Measurements from ENCODE around the gene ATP5MK.
"Not testable (repeated sequence)": the region's sequence is repeated elsewhere in the genome, so short reads cannot be mapped to it uniquely, and the experiment has no call there.

The ATP5MK gene

DNA sequence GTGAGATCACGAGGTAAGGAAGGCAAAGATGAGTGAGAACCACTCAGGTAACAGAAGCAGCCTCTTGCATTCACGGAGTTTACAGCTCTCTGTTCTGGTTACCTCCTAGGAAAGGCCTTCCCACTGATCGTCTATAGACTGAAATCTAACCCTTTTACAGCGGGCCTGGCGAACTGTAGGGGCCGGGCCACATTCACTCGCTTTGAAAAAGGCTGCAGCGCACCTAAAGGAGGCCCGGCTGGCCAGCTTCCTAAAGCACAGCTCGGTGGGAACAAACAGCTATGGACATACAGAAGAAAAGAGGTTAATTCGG is 565 bp downstream of the ATP5MK start:
- DNase-seq: no peak

GRCh38 chr10:103394180-103394579 is 2.1 kb downstream of the ATP5MK start:
- DNase-seq: no peak

DNA sequence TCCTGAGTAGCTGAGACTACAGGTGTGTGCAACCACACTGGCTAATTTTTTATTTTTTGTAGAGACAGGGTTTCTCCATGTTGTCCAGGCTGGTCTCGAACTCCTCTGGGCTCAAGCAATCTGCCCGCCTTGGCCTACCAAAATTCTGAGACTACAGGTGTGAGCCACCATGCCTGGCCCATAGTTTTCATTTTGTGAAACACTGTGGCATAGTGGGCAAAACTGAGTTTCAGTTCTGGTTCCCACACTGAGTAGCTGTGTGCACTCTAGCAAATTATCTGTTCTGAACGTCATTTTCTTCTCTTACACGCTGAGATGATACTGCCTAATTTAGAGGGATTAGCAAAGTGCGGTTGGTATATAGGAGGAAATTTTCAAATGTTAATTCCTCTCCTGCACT is 13.5 kb downstream of the ATP5MK start:
- no peak for DNase-seq

GRCh38 chr10:103374263-103374662 is 22.0 kb downstream of the ATP5MK start:
- no peak for DNase-seq

DNA sequence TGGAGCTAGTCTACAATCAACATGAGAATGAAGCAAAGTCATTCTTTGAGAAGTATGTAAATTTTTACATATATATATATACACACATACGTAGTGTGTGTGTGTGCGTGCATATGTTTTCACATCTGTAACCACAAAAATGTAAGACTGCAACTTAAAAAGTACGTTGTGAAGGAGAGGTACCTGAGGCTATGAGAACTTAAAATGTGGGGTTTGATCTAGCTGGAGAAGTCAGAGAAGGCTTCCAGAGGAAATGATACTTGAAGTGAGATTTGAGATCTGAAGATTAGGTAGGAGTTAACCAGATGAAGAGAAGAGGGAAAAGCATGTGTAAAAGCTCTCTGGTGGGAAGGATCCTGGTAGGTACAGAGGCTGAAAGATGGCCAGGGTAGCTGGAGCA is 22.7 kb downstream of the ATP5MK start:
- no peak for DNase-seq

DNA sequence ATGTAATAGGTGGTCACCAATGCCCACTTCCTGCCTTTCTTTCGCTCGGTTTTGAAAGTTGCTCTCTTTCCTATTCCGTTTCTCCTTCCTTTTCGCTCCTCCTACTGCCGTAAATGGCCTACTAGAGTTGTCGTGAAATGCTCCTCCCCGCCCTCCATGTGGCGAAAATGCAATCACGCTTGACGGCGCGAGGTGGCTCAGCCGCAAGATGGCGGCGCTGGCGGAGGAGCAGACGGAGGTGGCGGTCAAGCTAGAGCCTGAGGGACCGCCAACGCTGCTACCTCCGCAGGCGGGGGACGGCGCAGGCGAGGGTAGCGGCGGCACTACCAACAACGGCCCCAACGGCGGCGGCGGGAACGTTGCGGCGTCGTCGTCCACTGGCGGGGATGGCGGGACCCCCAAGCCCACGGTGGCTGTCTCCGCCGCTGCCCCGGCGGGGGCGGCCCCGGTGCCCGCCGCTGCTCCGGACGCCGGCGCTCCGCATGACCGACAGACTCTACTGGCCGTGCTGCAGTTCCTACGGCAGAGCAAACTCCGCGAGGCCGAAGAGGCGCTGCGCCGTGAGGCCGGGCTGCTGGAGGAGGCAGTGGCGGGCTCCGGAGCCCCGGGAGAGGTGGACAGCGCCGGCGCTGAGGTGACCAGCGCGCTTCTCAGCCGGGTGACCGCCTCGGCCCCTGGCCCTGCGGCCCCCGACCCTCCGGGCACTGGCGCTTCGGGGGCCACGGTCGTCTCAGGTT is 28.3 kb downstream of the ATP5MK start, which contains the start of gene TAF5:
TSS of gene TAF5 (plus strand) at position 195 of the 737 bp plus-strand sequence. CDS start at position 209, 14 bp downstream.
- peak; percentile 68 for DNase-seq

DNA sequence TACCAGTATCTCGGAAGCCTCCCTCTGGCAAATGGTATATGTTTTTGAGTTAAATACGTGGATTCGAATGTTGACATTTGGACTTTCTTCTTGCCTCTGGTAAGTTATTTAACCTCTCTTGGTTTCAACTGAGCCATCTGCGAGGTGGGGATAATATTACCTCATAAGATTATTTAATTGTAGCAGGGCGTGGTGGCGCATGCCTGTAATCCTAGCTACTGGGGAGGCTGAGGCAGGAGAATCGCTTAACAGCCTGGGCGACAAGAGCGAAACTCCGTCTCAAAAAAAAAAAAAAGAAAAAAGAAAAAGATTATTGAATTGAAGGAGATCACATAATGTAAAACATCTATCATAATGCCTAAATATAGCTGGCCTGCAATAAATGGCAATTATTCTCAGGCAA is 28.9 kb downstream of the ATP5MK start:
- no peak for DNase-seq

DNA sequence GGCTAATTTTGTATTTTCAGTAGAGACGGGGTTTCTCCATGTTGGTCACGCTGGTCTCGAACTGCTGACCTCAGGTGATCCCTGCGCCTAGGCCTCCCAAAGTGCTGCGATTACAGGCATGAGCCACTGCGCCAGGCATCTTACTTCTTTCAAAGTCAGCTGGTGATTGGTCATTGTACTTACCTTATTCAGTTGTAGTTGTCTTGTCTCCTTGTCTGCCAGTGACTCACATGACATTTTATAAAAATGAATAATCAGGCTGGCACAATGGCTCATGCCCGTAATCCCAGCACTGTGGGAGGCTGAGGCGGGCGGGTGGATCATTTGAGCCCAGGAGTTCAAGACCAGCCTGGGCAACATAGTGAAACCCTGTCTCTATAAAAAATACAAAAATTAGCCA is 35.5 kb downstream of the ATP5MK start:
- DNase-seq: not testable (repeated sequence)

- DNase-seq: not testable (repeated sequence)
Measured at GRCh38 chr10:103359493-103359892, 36.8 kb downstream of the ATP5MK start.

DNA sequence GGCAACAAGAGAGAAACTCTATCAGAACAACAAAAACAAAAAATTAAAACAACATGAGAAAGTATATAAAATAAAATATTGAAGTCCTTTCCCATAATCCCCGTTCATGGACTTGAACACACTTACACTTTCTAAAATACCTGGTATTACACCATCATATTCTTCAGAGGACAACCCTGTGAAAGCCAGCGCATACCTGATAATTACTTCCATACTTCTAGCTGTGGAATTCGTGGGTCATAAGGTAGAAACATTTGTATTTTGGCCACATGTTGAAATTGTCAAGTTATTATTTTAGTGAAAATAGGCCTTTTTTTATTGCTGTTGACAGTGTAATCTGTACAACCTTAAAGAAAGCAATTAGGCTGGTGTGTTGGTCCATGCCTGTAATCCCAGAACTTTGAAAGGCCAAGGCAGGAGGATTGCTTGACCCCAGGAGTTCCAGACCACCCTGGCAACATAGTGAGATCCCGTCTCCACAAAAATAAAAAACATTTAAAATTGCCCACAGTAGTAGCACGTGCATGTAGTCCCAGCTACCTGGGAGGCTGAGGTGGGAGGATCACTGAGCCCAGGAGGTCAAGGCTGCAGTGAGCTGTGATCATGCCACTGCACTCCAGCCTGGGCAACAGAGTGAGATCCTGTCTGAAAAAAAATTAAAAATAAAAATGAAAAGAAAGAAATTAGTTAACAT is 40.2 kb downstream of the ATP5MK start:
- DNase-seq: no peak

DNA sequence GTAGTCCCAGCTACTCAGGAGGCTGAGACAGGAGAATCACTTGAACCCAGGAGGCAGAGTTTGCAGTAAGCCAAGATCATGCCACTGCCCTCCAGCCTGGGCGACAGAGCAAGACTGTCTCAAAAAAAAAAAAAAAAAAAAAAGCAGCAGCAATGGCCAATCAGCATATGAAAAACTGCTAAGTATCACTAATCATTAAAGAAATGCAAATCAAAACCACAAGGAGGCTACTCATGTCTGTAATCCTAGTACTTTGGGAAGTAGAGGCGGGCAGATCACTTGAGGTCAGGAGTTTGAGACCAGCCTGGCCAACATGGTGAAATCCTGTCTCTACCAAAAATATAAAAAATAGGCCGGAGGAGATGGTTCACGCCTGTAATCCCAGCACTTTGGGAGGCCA is 41.7 kb downstream of the ATP5MK start:
- DNase-seq: not testable (repeated sequence)

DNA sequence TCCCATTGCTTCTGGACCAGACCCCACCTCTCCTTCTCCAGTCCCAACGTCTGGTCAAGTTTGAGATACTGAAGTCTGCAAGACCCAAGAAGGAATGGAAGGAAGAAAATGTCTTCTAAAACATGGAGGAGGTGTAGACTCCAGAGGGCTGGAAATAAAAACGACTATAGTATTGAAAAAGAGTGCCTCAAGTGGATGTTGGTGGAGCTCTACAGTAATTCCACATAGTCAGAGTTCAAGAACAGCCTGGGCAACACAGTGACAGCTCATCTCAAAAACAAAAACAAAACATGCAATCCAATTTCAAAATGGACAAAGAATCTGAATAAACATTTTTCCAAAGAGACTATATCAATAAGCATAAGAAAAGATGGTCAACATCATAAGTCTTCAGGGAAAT is 43.0 kb downstream of the ATP5MK start:
- no peak for DNase-seq

DNA sequence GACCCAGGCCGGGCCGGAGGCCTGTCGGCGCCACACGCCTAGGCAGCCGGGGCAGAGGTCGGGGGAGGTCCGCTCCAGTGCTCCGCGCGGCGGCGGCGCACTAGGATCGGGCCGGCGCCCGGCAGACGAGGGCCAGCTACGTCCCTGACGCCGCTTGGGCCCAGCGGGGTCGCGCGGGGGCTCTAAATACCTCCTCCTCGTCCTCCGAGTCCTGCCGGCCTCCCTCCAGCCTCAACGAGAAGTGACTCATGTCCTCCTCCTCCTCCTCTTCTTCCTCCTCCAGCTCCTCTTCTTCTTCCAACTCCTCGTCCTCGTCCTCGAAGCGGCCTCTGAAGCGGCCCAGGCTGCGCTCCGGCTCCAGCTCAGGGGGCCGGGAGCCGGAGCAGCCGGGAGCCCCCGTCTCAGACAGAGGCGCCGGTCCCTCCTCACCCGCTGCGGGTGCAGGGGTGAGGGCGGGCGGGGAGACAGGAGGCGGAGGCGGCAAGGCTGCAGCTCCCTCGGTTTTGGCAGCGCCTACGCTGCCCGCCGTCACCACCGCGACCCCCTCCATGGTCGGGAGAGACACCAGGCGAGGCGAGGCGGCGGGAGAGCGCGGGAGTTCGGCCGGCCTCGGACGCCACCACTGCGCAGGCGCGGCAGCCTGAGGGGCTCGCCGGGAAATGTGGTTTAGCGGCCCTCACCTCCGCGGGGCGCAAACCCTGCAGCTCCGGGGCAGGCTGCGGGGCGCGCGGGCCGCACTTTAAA is 45.6 kb downstream of the ATP5MK start, which contains the start of gene PCGF6:
TSS of gene PCGF6 (minus strand) at position 624 of the 744 bp plus-strand sequence. CDS start at position 550, 74 bp downstream.
- DNase-seq: peak; percentile 53

DNA sequence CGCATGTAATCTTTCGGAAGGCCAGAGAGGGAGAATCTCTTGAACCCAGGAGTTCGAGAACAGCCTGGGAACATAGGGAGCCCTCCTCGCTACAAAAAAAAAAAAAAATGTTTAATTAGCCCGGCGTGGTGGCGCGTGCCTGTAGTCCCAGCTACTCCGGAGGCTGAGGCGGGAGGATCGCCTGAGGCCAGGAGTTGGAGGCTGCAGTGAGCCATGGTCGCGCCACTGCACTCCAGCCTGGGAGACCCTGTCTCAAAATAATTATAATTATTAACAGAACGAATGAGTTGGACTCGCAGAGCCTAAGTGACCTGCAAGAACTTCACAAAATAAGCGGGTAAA is 46.1 kb downstream of the ATP5MK start:
- no peak for DNase-seq
